Bone marrow (tissue), 2 donors: ENCODE data around the gene KCNQ1OT1.

ENCODE experiments used
- DNase-seq, 2 donors: peaks; one replicate each; lab custom pipeline; 2025; lab: John Stamatoyannopoulos, UW

KCNQ1OT1 gene

DNA sequence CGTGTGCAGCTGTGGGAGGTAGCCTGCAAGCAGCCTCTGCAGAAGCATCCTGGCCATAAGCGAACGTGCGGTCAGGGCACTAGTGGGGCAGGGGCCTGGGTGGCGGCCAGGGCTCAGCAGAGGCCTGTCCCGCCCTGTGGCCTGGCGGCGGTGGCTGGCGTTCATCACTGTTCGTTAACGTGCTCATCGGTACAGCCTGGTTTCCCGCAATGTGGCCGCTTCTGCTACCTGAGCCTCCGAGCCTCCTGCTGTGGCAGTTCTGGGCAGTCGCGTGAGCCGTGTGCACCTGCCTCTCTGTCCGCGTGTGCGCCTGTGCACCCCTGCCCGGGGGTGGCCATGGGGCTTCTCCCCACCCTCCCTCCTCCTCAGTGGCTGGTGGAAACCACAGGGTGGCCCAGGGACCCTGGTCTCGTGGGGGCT, 117.9 kb downstream of the KCNQ1OT1 start:
- no peak for DNase-seq

DNA sequence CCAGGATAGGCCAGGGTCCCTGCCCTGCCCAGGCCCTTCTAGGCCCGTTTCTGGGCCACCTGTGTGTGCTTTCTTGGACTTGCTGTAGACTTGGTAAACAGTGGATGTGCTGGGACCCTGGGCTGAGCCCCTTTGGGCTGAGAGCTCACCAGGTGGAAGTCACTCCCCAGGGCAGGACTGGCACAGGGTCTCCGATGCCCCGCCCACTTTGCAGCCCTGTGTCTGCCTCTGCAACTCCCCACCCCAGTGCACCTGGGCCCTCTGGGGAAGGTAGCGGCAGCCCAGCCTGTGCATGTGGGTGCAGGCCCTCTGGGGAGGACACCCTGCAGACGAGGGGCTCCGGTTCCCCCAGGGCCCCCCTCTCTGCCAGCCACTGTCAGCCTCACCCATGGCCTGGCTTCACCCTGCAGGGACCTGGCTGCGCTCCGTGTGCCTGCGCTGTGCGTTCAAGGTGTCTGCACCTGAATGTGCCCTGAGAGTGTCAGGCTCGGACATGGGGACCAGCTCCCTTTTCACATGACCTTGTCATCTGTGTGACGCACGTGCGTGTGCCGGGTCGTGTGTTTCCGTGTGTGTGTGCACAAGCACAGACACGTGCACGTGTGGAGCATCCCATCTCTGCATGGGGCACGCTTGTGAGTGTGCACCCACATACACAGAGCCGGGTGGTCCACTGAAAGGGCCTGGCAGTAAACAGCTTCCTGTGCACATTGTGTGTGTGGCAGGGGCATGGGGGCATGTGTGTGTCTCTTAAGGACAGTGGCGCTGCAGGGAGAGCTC, 118.5 kb downstream of the KCNQ1OT1 start:
- no peak for DNase-seq

DNA sequence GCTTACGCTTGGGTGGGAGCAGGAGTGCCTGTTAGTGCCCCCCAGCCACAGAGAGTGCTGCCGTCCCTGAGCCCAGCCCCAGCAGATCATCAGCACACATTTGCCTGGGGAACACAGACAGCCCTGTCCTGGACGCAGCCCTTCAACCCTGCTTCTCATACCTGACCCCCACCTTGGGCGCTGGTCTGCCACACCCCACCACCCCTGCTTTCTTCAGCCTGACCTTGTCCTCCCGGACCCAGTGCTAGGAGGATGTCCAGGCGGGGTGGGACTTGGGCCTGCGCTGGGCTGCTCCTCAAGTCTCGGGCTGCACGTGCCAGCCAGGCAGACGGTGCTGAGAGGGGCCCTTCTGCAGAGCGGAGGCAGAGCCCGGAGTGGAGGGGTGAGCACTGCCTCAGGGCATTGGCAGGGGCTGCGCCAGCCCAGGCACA, 119.2 kb downstream of the KCNQ1OT1 start:
- DNase-seq, result no peak

DNA sequence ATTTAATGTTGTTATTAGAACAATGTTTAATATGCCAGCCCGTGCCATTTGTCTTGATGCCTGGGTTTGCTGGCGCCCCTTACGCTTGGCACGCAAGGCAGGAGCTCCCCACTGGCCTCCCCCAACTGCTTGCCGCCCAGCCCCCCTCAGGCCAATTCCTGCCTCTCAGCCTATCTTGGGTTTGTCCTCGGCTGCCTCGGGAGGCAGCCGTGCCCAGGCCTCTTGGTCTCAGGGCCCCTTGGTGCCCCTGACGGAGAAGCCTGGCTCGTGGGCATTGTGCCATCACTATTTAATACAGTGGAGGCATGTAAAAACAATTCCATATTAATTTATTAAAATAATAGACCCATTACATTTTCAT, 119.8 kb downstream of the KCNQ1OT1 start:
- no peak for DNase-seq

DNA sequence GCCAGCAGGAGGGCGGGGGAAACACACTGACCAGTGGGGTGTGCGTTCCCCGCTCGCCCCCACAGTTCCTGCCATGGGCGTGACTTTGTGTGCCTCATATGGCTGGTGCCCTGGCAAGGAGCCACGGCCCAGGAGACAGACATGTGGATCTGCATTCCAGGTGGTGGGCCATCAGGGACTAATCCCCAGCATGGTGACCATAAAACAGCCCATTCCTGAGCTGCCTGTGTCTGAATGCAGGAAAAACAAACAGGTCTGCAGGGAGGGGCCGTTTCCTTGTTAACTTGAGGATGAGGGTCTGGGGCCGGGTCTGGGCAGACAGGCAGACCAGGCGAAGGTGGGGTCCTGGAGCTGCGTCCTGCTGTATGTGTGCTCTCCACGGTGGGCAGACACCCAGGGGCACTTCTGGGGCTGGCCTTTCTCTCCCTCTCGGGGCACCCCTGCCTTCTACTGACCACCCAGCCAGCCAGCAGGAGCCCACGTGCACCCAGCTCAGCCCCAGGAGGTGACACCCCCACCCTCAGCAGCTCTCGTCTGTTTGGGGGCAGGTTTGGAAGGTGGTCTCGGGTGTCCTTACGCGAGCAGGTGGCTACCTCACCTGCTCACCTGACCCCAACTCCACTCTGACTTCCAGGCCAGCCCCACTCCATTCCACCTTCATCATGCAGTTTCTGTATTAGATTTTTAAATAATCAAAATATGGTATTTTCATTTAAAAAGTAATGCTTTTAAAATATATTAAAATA, 120.3 kb downstream of the KCNQ1OT1 start:
- no peak for DNase-seq

DNA sequence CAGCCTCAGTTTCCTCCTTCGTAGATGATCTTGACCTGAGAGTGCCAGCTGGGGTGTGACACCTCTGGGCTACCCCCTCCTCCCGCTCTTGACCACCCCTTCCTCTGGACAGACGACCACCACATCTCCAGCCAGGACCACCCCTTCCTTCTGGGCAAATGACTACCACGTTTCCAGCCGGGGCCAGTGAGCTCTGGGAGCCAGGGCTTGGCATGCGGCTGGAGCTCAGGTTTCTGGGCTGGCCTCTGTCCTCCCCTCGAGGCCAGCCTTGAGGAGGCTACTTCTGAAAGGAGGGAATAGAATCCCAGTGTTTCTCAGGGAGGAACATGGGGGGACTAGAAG, 120.9 kb downstream of the KCNQ1OT1 start:
- no peak for DNase-seq

DNA sequence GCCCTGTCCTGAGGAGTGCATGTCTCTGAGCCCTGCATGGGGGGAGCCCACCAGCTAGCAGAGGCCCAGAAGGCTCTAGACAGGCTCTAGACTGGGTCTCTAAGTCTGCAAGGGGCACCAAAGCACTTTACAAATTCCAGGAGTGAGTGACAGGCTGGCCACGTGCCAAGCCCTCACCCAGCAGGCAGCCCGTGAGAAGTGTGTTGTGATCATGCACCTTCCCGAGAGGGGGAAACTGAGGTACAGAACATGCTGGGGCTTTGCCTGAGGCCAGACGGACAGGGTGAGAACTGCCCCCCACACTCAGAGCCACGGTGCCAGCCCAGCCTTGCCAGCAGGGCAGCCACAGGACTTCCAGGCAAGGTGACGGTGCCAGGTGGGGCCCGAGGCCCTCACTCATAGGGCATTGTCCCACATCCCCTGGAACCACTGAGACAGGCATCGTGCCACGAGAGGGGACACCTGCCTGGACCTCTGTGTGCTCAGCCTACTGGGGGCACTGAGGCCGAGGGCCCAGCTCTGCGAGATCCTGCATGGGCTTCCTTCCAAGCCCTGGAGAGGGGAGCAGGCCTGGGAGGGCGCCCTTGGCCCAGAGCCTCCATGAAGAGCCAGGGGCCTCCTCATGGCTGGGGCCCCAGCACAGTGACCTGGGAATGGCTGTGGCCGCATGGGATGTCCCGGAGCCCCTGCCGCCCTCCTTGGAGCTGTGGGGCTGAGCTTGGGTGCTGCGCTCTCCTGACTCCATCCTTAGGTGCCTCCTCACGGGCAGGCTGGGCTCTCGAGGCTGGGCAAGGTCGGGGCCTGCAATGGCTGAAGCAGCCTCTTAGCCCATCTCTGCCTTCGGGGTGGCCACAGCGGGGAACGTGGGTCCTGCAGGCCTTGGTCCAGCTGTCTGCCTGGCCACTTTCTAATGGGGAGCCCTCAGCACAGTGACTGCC, 121.5 kb downstream of the KCNQ1OT1 start:
- DNase-seq, result no peak

DNA sequence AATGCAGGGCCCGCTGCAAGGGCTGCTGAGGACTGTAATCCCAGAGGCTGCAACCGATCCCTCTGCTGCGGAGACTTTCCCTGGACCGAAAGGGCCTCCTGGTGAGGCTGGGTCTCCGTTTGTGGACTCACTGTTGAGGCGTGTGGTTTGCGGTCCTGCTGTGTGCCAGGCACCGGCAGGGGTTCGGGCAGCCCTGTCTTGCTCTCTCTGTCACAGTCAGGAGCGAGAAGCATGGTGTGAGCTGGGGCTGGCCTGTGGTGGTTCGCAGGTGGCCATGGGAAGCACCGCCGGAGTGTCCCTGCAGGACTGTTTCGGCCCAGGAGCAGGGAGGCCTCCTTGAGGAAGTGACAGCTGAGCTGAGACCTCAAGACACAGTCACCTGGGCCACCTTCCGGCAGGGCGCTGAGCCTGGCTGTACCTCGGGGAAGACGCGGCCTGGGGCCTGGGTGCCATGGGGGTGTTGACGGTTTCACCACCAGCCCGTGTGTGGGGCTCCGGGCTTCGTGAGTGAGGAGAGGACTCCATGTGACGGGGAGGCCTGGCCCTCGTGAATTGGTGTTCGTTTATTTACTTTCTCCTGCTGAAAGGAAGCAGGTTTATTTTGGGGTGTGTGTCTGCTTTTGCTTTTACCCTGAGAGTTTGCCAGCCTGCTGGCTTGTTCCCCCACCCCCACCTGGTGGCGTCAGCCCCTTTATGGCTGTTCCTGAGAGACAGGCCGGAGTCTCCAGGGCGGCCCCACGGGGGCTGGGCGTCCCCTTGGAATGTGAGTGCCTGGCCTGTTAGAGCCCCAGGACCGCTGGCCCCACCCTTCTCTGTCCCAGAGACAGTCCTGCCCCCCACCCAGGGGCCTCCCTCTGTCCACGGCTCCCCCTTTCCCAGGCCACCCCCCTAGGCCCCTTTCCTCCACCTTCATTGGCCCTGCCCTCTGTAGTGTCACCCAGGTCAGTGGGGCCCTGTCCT, 122.5 kb downstream of the KCNQ1OT1 start:
- DNase-seq, result no peak

DNA sequence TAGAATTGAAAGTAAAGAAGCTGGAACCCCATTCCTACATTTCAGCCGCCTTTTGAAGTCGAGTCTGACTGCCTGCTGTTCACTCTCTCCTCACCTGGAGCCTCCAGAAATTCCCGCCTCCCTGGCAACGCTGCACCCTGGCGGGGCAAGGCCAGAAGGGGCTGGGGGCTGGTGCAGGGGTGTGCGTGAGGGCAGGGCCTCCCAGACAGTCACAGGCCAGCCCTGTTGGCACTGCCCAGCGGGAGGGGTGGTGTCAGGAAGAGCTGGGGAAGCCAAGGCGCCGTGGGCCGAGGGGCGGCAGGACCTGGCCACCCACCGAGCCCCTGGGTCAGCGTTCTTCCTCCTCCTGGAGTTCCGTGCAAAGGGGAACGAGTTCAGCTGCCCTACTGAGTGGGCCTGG, 123.2 kb downstream of the KCNQ1OT1 start:
- DNase-seq, result no peak

DNA sequence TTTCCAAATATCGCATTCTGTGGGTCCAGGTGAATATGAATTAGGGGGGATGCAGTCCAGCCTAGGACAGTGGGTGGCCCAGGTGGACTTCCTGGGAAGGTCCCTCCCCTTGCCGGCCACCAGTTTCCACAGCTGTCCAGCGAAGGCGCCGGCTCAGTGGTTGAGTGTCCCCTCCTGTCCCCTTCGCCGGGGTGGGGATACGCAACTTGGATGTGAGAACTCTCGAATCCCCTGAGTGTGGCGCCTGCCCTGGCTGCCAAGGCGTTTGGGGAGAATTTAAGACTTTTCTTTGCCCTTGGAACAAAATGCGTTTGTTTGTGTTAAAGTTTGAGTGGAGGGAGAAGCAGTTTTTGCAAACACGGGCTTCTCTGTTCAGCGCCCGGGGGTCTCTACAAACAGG, 123.7 kb downstream of the KCNQ1OT1 start:
- no peak for DNase-seq

DNA sequence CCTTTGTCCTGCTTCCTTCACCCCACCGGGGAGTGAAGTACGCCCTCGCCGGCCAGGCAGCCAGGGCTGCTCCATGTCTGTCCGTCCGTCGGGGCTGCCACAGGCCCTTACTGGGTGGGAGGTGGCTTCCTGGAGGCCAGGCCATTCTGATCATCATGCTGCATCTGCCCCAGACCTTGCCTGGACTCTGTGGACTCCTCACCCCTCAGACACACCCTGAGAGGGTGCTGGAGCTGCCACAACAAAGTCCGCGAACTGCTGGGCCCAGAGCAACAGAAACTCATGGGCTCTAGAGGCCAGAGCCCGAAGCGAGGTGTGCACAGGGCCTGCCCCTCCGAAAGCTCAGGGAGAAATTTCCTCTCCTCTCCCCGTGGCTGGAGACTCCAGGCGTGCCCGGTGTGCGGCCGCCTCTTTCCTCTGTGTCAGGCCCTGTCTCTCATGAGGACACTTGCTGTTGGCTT, 124.2 kb downstream of the KCNQ1OT1 start:
- DNase-seq, result no peak

DNA sequence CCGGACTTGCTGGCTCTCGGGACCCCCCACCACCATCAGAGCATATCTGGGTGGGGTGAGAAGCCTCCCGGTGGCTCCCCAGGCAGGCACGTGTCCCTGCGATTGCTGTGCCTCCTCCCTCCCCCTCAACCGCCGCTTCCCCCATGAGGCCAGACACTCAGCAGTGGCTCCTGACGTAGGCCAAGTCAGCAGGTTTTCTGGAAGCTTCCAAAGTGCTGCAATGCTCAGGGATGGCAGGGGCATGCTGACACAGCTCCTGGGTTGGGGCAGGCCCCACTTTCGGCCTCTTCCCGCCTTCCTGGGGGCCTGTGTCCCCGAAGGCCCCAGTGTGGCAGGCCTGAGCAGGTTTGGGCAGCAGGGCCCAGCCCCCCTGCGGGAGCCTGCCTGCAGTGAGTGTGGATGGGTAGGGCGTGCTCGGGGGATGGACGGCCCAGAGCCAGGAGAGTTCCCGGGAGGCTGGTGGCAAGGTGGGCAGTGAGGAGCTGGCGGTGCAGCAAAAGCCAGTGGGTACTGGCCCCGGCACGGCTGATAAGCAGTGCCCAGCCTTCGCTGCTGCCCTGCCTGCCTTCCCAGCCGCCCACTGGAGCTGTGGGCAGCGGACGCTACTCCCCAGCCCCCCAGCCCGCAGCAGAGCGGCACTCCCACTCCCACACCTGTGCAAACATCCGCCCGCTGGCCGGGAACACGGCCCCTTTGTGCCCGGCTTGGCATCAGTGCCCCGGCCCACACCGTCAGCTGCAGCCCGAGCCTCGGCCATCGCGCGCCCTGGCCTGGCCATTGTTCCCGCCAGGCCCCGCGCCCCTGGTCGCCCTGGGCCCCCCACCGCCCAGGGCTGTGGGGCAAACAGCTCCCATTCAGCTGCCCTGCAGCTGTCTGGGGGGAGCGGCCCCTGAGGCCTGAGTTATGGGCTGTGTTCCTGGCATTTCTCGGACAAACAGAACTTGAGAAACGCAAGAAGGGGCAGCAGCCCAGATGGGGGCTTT, 125.0 kb downstream of the KCNQ1OT1 start:
- DNase-seq, result no peak

DNA sequence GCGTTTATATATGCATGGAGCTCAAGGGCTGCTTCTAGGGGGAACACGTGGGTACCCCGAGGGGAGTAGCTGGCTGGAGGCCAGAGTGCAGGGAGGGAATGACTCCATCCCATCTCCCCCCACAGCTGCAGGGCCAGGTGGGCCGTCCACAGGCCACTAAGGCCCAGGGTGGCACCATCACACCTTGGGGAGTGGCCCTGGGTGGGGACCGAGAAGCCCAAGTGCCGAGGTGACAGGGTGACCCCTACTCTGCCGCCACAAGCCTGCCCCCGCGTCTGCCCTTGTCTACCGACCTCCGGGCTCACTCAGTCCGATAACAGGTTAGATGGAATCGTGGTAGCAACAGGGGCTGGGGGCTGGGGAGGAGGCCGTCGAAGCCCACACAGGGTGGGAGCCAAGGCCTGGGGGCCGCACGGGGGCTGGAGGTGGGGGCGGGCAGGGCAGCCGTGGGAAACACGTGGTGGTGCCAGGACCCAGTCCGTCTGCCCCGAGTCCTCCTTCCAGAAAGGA, 125.7 kb downstream of the KCNQ1OT1 start:
- DNase-seq, result no peak

DNA sequence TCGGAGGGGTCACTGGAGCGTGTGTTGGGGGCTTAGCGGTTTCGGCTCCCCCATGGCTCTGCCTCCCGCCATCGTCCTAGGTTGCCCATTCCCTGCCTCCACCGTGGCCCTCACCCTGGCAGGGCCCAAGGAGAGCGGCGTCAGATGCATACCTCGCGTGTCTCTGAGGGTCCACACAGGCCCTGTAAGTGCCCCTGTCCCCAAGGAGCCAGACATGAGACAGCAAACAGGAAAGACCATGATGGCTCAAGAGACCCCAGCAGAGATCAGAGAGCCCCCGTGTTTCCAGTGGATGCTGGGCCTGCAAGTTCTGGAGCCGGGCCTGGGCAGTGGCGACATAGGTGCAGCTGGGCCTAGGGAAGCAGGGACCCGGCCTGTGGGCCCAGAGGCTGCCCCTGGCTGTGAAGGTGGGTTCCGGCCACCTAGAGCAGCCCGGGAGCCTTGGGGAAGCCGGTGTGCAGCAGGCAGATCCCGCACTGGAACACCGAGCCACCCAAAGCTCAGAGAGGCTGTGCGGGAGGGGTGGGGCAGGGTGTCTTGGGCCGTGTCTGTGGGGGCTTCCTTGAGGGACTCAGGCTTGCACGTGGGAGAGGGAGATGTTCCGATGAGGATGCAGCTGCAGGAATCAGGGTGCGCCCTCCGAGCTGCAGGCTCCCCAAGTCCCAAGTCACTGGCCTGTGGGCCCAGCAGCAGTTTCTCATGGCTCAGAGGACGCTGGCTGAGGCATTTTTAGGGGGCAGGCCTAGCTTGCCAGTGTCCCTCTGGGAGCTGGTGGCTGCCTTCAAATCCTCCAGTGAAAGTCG, 126.4 kb downstream of the KCNQ1OT1 start:
- no peak for DNase-seq

DNA sequence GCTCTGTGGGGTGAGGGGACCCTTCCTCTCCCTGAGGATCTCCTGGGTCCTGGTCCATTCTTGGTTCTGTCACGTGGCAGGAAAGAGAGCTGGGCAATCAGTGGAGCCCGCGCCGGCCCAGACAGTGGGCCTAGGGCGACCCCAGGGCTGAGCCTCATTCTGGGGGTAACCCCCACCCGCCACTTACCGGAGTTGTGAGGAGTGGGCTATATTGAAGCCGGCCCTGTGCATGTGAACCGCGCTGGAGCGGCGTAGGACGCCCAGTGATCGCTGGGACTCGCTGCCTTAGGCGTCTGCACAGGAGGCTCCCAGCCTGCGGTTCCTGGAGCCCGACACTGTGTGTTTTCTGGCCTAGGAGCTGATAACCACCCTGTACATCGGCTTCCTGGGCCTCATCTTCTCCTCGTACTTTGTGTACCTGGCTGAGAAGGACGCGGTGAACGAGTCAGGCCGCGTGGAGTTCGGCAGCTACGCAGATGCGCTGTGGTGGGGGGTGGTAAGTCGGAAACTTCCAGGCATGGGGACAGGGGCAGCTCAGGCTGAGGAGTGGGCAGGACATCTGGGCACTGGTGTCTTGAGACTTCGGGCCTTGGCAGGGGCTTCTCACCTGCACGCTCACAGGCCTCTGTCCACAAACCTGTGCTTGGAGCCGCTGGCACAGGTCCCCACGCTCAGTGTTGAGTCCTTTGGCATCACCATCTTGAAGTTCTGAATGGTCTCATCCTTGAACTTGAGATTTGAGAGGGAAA, 127.1 kb downstream of the KCNQ1OT1 start:
- DNase-seq, result no peak

DNA sequence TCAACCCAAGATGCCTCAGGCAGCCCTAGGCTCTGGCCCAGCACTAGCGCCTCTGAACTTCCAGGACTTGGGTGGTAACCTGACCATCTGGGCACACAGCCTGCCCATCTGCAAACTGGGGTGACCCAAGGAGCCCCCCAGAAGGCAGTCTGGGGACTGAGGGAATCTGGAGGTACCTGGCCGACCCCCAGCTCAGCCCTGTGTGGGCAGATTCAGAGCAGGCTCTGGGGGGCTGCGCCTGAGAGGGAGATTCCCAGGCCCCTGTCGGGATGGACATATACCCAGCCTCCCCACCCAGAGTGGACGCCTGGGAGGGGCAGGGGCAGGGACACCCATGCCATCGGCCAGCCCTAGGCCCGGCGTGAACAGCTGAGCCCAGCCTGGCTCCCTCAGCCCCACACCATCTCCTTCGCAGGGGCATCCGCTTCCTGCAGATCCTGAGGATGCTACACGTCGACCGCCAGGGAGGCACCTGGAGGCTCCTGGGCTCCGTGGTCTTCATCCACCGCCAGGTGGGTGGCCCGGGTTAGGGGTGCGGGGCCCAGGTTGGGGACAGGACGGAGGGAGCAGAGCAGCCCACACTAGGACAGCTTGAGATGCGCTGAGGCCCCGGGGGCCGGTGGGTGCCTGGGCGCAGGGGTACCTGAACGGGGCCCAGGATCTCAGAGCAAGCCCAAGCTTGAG, 128.1 kb downstream of the KCNQ1OT1 start:
- DNase-seq, result no peak

DNA sequence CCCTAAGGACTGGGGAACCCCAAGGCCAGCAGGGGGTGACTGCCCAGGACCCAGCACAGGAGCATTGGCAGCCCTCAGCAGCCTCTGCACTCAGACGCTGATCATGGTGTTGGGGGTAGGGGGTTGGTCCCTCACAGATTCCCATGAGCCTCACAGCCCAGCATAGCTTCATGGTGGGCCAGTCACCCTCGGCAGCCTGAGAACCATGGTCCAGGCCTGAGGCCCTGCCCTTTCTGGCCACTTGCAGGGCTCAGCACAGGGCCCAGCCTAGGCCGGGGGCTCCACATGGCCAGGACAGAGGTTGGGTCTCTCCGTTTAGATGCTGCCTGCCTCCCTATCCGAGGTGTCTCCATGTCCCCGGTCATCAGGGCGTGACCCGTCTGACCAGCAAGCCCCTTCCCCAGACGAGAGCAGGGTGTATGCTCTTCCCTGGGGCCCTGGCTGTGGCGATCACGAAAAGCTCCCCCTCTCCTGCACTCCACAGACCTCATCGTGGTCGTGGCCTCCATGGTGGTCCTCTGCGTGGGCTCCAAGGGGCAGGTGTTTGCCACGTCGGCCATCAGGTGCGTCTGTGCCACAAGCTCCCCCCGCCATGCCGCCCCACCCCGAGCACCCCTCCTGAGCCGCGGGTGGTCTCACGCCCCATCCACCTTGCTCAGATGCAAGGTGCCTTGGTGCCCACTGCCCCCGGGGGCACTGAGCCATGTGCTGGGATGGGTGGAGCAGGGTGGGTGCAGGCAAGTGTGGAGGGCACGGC, 128.8 kb downstream of the KCNQ1OT1 start:
- DNase-seq, result no peak
